ENCODE measurements around the gene EIF3CL.
"Not testable (repeated sequence)": the region's sequence is repeated elsewhere in the genome, so short reads cannot be mapped to it uniquely, and the experiment has no call there.

Gene EIF3CL

DNA sequence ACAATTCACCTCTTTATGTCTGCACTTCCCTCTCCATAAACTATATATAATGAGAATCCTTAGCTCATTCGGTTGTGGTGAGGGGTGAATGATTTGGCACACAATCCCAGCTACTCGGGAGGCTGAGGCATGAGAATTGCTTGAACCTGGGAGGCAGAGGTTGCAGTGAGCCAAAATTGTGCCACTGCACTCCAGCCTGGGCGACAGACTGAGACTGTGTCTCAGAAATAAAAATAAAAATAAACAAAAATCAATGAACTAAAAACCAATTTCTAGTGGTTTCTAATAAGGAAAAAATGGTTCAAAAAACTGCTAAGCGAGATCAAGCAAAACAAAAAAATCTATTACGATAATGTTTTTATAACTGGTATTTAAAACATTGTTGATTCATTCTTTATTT is 40.2 kb downstream of the EIF3CL start, which contains the start of gene NPIPB6:
Gene NPIPB6, minus strand, starts transcription at position 101 of the 400 bp plus-strand sequence. CDS start 686 bp downstream, outside the sequence.
- not testable (repeated sequence) for H3K27ac ChIP-seq

DNA sequence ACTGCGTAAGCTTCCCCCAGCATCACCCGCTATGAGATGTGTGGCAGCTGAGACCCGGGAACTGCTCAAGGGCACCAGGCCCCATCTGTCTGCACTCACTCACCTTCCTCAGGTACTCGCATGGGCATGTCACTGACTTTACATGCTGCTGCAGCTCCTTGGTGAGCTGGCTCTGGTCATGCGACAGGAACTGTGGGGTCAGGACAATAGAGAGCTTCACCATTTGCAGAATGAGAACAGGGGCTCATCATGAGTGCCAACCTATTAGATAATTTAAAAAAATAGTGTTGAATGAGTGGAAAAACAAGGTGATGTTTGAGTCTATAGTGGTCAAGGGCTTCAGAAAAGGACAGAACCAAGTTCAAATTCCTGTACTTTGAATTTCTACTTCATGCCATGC is 41.0 kb downstream of the EIF3CL start:
- not testable (repeated sequence) for H3K27ac ChIP-seq

DNA sequence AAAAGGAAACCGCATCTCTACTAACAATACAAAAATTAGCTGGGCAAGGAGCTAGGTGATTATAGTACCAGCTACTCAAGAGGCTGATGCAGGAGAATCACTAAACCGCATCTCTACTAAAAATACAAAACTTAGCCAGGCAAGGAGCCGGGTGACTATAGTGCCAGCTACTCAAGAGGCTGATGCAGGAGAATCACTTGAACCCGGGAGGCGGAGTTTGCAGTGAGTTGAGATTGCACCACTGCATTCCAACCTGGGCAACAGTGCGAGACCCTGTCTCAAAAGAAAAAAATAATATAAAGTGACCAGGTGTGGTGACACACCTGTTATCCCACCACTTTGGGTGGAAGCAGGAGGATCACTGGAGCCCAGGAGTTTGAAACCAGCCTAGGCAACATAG is 65.4 kb downstream of the EIF3CL start:
- H3K27ac ChIP-seq: not testable (repeated sequence)

DNA sequence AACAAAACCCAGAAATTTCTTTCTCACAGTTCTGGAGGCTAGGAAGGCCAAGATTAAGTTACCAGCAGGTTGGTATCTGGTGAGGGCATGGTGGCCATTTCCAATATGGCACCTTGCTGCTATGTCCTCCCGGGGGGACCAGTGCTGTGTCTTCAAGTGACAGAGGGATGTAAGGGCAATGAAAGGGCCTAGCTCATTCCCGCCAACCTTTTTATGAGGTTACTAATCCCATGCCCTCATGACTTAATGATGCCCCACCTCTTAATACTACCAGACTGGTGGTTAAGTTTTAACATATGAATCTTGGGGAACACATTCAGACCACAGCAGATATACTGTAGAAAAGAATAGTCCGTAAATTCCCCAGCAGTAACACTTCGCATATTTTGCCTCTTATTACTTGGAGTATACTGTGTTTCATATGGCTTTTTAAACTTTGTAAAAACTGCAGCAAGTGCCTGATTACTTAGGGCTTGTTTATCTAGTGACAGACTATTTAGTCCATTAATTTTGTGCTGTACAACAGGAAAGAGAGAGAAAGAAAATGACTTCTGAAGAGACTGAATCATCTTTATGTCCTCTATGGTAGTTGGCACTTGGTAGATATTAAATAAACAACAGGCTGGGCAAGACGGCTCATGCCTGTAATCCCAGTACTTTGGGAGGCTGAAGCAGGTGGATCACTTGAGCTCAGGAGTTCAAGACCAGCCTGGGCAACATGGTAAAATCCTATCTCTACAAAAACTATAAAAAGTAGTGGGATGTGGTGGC is 66.5 kb downstream of the EIF3CL start:
- H3K27ac ChIP-seq: not testable (repeated sequence)

DNA sequence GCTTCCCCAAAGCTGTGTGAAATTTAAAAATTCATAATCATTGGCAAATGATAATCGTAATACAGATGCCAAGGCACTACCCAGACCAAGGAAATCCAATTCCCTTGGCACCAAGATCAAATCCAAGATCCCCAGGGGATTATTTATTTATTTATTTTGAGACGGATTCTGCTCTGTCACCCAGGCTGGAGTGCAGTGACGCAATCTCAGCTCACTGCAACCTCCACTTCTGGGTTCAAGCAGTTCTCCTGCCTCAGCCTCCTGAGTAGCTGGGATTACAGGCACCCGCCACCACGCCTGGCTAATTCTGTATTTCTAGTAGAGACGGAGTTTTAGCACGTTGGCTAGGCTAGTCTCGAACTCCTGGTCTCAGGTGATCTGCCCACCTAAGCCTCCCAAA is 68.0 kb downstream of the EIF3CL start:
- not testable (repeated sequence) for H3K27ac ChIP-seq

DNA sequence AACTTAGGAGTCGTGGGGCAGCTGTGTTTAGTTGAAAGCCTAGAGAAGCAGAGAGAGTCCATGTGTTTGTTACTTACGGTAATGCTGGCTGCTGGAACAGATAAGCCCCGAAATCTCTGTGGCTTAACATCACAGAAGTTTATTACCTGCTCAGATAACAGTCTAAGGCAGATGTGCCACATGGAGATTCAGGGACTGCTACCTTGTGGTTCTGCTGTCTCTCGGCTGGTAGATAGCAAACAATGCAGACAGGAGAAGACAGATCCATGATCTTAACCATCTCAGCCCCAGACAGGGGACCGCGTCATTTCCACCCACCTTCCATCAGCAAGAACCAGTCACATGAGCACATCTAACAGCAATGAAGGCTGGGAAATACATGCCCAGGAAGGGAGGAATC is 71.0 kb downstream of the EIF3CL start:
- not testable (repeated sequence) for H3K27ac ChIP-seq

DNA sequence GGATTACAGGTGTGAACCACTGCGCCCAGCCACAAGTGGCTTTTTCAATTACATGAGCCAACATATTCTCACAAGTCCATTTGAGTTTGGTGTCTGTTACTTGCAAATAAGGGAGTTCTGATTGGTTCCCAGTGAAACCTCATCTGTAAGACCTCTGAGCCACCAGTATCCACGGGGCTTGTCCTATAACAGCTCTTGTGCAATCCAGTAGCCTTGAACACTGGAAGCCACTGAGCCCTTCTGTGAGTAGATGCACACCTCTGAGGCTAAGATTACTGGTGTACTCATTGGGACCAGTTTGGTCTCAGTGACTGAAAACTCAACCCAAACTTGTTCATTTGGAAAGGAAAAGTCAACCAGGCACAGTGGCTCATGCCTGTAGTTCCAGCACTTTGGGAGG is 72.7 kb downstream of the EIF3CL start:
- H3K27ac ChIP-seq: not testable (repeated sequence)

DNA sequence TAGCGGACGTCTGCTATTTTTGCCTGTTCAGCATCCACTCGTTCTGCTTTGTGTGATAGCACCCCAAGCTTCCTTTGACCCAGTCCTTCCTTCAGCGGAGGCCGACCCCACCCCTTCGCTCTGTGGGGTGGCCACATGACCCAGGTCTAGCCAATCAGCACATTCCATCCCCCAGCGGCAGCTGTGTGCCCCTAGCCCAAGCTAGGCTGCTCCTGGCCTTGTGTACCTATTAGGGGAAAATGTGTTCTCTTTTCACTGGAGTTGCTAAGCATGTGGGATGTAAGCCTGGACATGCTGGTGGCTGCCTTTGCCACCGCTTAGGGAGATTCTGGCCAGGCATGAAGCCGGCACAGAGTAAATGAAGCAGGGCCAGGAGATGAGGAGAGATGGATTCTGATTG is 73.4 kb downstream of the EIF3CL start:
- H3K27ac ChIP-seq: not testable (repeated sequence)

Data from 22Rv1 (cell line).